WTC11 (cell line): ENCODE results near the gene ATPAF1.

ENCODE experiments used
- ETV6 ChIP-seq: sonication (generic); formaldehyde crosslinking; IDR thresholded peaks from 2 replicates; pipeline ENCODE4 v1.8.1; 2022; ENCODE audit warnings: mild to moderate bottlenecking, missing genetic modification reagents
- IRF2 ChIP-seq: sonication (generic); formaldehyde crosslinking; IDR thresholded peaks from 2 replicates; pipeline ENCODE4 v1.8.0; 2022; ENCODE audit warnings: low read depth, missing genetic modification reagents, borderline replicate concordance
- NFYB ChIP-seq: sonication (generic); formaldehyde crosslinking; conservative IDR thresholded peaks from 2 replicates; pipeline ENCODE4 v1.8.0; 2022; ENCODE audit warnings: low read depth, missing genetic modification reagents
- NR3C1 ChIP-seq: sonication (generic); formaldehyde crosslinking; conservative IDR thresholded peaks from 2 replicates; pipeline ENCODE4 v1.8.1; 2023; ENCODE audit warnings: low read depth, mild to moderate bottlenecking, missing genetic modification reagents
- SOX15 ChIP-seq: fragments of 250-450 bp; sonication (Bioruptor Pico); IDR thresholded peaks from 2 replicates; pipeline ENCODE4 v1.9.0; 2021; ENCODE audit warnings: mild to moderate bottlenecking
- SP1 ChIP-seq: sonication (generic); formaldehyde crosslinking; conservative IDR thresholded peaks from 2 replicates; pipeline ENCODE4 v1.8.1; 2022; ENCODE audit warnings: missing genetic modification reagents
- TF ChIP-seq, protein P1 (sequence below): fragments of 200-600 bp; IDR thresholded peaks from 2 replicates; pipeline ENCODE4 v1.8.0; 2022; ENCODE audit warnings: antibody characterized with exemption
- TF ChIP-seq, protein P2 (sequence below): fragments of 250-450 bp; sonication (Bioruptor Pico); conservative IDR thresholded peaks from 2 replicates; pipeline ENCODE4 v1.9.0; 2021; ENCODE audit warnings: mild to moderate bottlenecking
- TF ChIP-seq, protein P3 (sequence below): sonication (generic); formaldehyde crosslinking; IDR thresholded peaks from 2 replicates; pipeline ENCODE4 v1.8.0; 2023; ENCODE audit warnings: mild to moderate bottlenecking, missing genetic modification reagents
- TF ChIP-seq, protein P4 (sequence below): sonication (generic); formaldehyde crosslinking; conservative IDR thresholded peaks from 2 replicates; pipeline ENCODE4 v1.8.1; 2022; ENCODE audit warnings: mild to moderate bottlenecking, missing genetic modification reagents

DNA sequence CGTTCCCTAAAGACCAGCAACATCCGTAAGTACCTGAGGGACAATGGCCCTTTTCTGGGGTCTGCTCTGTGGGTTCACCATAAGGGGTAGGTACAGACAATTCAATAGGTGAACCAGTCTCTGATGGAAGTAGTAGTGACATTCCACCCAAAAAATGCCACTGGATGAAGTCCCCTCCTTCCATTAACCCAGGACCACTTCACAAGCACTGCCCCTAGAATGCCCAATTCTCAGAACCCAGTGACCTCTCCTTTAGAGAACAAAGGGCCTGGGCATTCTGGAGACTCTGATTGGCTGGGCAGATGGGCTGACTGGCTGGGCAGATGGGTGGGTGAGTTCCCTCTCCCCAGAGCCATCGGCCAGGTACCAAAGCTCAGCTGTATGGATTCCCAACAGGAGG lies 3.4 kb upstream of the ATPAF1 start, which contains the start of gene TEX38:
- TF ChIP-seq, protein P1, sequence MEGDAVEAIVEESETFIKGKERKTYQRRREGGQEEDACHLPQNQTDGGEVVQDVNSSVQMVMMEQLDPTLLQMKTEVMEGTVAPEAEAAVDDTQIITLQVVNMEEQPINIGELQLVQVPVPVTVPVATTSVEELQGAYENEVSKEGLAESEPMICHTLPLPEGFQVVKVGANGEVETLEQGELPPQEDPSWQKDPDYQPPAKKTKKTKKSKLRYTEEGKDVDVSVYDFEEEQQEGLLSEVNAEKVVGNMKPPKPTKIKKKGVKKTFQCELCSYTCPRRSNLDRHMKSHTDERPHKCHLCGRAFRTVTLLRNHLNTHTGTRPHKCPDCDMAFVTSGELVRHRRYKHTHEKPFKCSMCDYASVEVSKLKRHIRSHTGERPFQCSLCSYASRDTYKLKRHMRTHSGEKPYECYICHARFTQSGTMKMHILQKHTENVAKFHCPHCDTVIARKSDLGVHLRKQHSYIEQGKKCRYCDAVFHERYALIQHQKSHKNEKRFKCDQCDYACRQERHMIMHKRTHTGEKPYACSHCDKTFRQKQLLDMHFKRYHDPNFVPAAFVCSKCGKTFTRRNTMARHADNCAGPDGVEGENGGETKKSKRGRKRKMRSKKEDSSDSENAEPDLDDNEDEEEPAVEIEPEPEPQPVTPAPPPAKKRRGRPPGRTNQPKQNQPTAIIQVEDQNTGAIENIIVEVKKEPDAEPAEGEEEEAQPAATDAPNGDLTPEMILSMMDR, result no peak
- TF ChIP-seq NR3C1 (no peak), IRF2 (CRISPR knock-in tag) (no peak), SOX15 (CRISPR knock-in tag) (no peak), NFYB (no peak), SP1 (CRISPR knock-in tag) (no peak), ETV6 (CRISPR knock-in tag) (no peak)
- TF ChIP-seq, protein P2, sequence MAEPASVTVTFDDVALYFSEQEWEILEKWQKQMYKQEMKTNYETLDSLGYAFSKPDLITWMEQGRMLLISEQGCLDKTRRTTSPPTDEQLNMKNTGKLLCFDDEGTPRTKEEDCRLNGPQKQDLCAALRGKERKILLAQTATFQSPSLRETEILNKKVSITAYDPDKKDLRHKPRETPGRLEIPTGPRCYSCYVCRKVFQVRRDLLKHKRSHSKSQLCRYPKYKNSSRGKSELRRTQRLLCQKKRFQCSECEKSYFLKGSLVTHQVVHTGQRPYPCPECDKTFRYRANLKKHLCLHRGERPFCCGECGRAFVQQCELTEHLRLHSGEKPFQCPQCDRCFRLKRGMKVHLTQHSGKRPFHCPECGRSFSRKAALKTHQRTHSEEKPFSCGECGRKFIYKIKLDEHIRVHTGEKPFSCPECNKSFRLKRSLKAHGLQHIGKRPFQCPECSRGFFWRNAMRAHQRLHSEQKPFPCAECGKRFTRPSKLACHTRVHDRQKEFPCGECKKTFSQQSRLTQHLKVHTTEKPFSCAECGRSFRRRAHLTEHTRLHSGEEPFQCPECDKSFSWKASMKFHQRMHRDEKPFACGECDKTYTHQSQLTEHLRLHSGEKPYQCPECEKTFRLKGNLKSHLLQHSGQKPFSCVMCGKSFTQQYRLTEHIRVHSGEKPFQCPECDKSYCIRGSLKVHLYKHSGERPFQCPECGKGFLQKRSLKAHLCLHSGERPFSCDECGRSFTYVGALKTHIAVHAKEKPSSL (CRISPR knock-in tag), result no peak
- TF ChIP-seq, protein P3, sequence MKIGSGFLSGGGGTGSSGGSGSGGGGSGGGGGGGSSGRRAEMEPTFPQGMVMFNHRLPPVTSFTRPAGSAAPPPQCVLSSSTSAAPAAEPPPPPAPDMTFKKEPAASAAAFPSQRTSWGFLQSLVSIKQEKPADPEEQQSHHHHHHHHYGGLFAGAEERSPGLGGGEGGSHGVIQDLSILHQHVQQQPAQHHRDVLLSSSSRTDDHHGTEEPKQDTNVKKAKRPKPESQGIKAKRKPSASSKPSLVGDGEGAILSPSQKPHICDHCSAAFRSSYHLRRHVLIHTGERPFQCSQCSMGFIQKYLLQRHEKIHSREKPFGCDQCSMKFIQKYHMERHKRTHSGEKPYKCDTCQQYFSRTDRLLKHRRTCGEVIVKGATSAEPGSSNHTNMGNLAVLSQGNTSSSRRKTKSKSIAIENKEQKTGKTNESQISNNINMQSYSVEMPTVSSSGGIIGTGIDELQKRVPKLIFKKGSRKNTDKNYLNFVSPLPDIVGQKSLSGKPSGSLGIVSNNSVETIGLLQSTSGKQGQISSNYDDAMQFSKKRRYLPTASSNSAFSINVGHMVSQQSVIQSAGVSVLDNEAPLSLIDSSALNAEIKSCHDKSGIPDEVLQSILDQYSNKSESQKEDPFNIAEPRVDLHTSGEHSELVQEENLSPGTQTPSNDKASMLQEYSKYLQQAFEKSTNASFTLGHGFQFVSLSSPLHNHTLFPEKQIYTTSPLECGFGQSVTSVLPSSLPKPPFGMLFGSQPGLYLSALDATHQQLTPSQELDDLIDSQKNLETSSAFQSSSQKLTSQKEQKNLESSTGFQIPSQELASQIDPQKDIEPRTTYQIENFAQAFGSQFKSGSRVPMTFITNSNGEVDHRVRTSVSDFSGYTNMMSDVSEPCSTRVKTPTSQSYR, result no peak
- TF ChIP-seq, protein P4, sequence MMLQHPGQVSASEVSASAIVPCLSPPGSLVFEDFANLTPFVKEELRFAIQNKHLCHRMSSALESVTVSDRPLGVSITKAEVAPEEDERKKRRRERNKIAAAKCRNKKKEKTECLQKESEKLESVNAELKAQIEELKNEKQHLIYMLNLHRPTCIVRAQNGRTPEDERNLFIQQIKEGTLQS (CRISPR knock-in tag), result no peak
